Transverse colon (tissue), 4 donors: ENCODE measurements around the gene PSMD13. TPM values are rescaled to one million over a fixed set of nuclear protein-coding genes. Genes with fewer than 3 reads are reported as not detected.

Experiments
- DNase-seq: peaks from one replicate; pipeline ENCODE4 v3.0.0-alpha.2; 2019
- H3K27ac ChIP-seq, 4 donors: fragments of 200-600 bp; sonication (generic); 2 replicates each; pipeline ENCODE4 v1.5.1; 2016 to 2018; ENCODE audit warnings: inconsistent platforms in 4 of 4
- H3K27me3 ChIP-seq: fragments of 200-600 bp; sonication (generic); 2 replicates; pipeline ENCODE4 v1.5.1; 2017; ENCODE audit warnings: inconsistent platforms
- H3K36me3 ChIP-seq, 4 donors: fragments of 200-600 bp; sonication (generic); 2 replicates each; pipeline ENCODE4 v1.5.1; 2017 to 2019; ENCODE audit warnings: inconsistent platforms in 4 of 4
- H3K4me1 ChIP-seq, 4 donors: fragments of 200-600 bp; sonication (generic); 2 replicates each; pipeline ENCODE4 v1.5.1; 2017 to 2020; ENCODE audit warnings: inconsistent platforms in 4 of 4
- H3K4me3 ChIP-seq, 4 donors: fragments of 200-600 bp; sonication (generic); 1 replicate in 1 of 4; 2 replicates in 3 of 4; pipeline versions ENCODE4 v1.5.1 to v1.6.1; 2017 to 2019; ENCODE audit warnings: inconsistent platforms in 4 of 4
- H3K9me3 ChIP-seq, 2 donors: fragments of 200-600 bp; sonication (generic); 2 replicates each; pipeline ENCODE4 v1.5.1; 2017 to 2019; ENCODE audit warnings: inconsistent platforms in 2 of 2
- CTCF ChIP-seq, 5 experiments: fragments of 200-600 bp in 3 of 5; fragments of 450-650 bp in 2 of 5; sonication (generic) in 3 of 5; IDR thresholded peaks; 1 replicate in 2 of 5; 2 replicates in 3 of 5; pipeline ENCODE4 v1.5.1; 2016 to 2017; ENCODE audit warnings: antibody characterized with exemption in 5 of 5, inconsistent platforms in 3 of 5, mild to moderate bottlenecking in 2 of 5, moderate library complexity in 1 of 5
- EP300 ChIP-seq: sonication (generic); formaldehyde crosslinking; IDR thresholded peaks from one replicate; pipeline ENCODE4 v1.6.1; 2017; ENCODE audit warnings: antibody characterized with exemption, low read depth
- POLR2A ChIP-seq: fragments of 450-650 bp; IDR thresholded peaks from one replicate; pipeline ENCODE4 v1.6.1; 2016; ENCODE audit warnings: antibody characterized with exemption, mild to moderate bottlenecking, moderate library complexity
- POLR2AphosphoS5 ChIP-seq, 3 donors: sonication (generic); formaldehyde crosslinking; IDR thresholded peaks; one replicate each; pipeline ENCODE4 v1.6.1; 2016; ENCODE audit warnings: antibody characterized with exemption in 3 of 3
- WGBS, 2 donors: methylation state at CpG; one replicate each; pipeline ENCODE4 v1.1.5; 2018; ENCODE audit warnings: low coverage in 1 of 2; 5-methylcytosine and 5-hydroxymethylcytosine counted together
- in situ Hi-C, 4 donors: fragments of 200-750 bp; cut with MboI; loops; one replicate each; pipeline versions ENCODE4 v1.15.0 to v1.15.1; 2017; ENCODE audit warnings: low sequenced_read_pairs in 3 of 4, low pct_ligation_motif_present in 1 of 4, low pct_unique_long_range_greater_than_20kb in 1 of 4
- intact Hi-C: fragments of 100-400 bp; cut with DNase I; formaldehyde crosslinking; loops from one replicate; pipeline ENCODE4 v1.15.1; 2023; ENCODE audit warnings: low total_unique reads
- total RNA-seq, 4 donors: library from RNA; depleted of rRNA; stranded (reverse); fragments of >200 nt; gene quantifications; one replicate each; pipeline ENCODE4 v1.1.0, GENCODE V29; 2016

PSMD13 gene
- total RNA-seq, 4 donors from 2014 or later, result 23.2 to 96.5 (median 52.2) TPM

DNA sequence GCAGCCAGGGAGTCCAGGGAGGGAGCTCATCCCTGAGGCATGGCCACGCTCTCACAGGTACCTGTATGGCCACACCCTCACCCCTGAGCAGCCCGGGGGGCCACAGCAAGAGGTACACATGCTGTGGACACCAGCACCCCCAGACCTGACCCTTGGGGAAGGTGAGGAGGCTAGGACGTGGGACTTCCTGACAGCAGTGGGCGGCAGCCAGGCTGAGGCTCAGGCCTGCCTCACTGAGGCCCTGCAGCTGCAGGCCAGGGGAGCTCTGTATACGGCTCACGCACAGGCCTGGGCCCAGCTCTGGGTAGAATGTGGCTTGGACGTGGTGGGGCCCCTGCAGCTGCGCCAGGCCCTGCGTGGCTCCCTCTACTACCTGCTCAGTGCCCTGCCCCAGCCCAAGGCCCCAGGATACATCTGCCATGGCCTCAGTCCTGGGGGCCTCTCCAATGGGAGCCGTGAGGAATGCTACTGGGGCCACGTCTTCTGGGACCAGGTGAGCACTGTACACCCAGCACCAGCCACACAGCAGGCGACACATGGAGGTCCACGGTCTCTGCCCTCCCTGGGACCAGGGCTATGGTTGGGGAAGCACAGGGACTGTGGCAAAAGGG is 54.0 kb downstream of the PSMD13 start:
- 92 to 100% methylated on average over 1 to 9 of the region's 13 CpGs for WGBS, 2 donors
- Histone ChIP-seq H3K9me3 (no peaks in the 10 kb centered on the region), H3K4me3 (no peak overlapping the region), H3K36me3 (no peaks in the 10 kb centered on the region), H3K4me1 (peaks cover 0 to 19% (median 15%) of the 10 kb centered on the region in 4 donors), H3K27me3 (peaks cover 15% of the 10 kb centered on the region), H3K27ac (no peak overlapping the region)
- intact Hi-C loops, result no loop called here
- peak; percentile 7 for DNase-seq
- TF ChIP-seq POLR2AphosphoS5 (IDR thresholded peaks at IDR 0.05) (no peak), CTCF (IDR thresholded peaks at IDR 0.05) (no peak), EP300 (no peak), POLR2A (no peak)
- in situ Hi-C loops, result no loop called here

DNA sequence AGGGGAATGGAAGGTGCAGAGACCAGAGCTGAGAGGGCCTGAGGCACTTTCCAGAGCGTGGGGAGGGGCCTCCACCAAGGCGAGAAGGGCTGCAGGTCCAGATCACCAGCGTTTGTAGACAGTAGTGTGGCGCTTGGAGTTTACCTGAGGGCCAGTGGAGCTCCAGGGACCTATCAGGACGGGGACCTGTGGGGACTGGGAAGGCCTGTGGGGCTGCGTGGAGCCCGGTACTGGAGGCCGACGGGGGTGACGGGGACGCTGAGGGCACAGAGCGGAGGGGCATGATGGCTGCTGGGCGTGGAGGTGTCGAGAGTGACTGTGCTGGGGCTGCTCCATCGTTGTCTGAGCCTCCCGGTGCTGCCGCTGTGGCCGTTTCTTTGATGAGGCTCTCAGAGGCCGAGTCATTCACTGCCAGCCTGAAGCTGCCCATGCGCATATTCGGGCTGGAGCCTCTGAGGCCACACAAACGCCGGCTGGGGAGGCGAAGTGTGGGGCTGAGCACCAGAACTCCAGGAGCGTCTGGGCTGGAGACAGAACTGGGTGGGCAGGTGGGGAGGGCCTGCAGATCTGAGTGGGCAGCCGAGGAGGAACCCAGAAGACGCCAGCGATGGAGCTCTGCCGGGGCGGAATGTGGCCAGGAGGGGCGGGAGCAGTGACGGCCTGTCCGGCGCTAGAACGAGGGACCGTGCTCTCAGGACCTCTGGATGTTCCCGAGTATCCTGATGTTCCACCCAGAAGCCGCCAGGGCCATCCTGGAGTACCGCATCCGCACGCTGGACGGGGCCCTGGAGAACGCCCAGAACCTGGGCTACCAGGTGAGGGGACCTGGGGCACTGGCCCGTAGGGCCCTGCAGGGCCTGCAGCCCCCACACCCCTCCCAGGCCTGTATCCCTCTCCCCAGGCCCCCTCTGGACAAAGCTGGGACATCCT is 54.8 kb downstream of the PSMD13 start:
- intact Hi-C loops (no loop called here), in situ Hi-C loops (no loop called here)
- peaks cover 0 to 19% (median 15%) of the 10 kb centered on the region in 4 donors for H3K4me1 ChIP-seq
- no peaks in the 10 kb centered on the region for H3K36me3 ChIP-seq
- H3K27me3 ChIP-seq, result peaks cover 14% of the 10 kb centered on the region
- DNase-seq, result peak; percentile 8
- H3K27ac ChIP-seq, result no peak overlapping the region
- no peak for TF ChIP-seq EP300
- TF ChIP-seq CTCF (IDR thresholded peaks at IDR 0.05), result no peak
- TF ChIP-seq POLR2A, result no peak
- no peak for TF ChIP-seq POLR2AphosphoS5 (IDR thresholded peaks at IDR 0.05)
- 92 to 93% methylated on average over 7 to 44 of the region's 44 CpGs for WGBS, 2 donors
- no peaks in the 10 kb centered on the region for H3K9me3 ChIP-seq
- no peak overlapping the region for H3K4me3 ChIP-seq

DNA sequence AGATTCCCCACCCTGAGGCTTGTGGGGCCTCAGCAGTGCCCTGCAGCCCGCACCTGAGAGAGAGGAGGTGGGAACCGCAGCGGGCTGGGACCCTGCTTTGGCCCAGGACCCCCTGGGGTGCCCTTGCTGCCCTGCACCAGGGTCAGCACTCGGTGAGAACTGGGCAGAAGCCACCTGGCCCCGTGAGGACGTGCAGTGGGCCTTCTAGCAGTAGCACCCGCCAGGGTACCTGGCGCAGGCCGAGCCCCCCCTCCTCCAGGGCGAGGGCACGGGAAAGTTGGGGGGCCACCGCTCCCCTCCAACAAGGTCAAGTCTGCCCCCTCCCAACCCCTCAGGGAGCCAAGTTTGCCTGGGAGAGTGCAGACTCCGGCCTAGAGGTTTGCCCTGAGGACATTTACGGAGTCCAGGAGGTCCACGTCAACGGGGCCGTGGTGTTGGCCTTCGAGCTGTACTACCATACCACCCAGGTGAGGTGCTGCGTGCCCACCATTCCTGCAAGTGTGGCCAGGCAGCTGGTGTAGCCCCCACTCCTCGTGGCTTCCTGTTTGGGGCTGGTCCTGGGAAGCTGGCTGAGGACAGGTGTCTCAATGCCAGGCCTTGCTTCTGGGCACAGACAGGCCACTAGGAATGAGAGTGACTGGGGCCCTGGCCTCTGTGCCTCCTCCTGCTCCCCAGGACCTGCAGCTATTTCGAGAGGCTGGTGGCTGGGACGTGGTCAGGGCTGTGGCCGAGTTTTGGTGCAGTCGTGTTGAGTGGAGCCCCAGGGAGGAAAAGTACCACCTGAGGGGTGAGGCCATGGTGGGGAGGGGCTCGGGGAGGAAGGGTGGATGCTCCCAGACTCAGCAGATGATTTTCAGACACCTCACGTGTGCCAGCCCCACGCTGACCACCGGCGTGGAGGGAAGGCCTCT is 55.7 kb downstream of the PSMD13 start:
- Histone ChIP-seq H3K4me3 (no peak overlapping the region), H3K4me1 (peaks cover 0 to 24% (median 15%) of the 10 kb centered on the region in 4 donors), H3K36me3 (no peaks in the 10 kb centered on the region), H3K9me3 (no peaks in the 10 kb centered on the region), H3K27ac (no peak overlapping the region), H3K27me3 (peaks cover 9% of the 10 kb centered on the region)
- 87% methylated on average over 17 of the region's 29 CpGs; no CpG with 5 or more reads in 1 of the 2 donors for WGBS, 2 donors
- intact Hi-C loops, result no loop called here
- TF ChIP-seq CTCF (IDR thresholded peaks at IDR 0.05) (no peak), POLR2AphosphoS5 (IDR thresholded peaks at IDR 0.05) (no peak), EP300 (no peak), POLR2A (no peak)
- in situ Hi-C loops, result no loop called here
- DNase-seq, result no peak
